Stimulated activated CD8-positive, alpha-beta memory T cell treated with anti-CD3 and anti-CD28 coated beads, Interleukin-7, amount 100 ng/mL, for 24 hours (primary cell): ENCODE data around the gene GJC2.

Experiments
- DNase-seq: peaks from one replicate; pipeline ENCODE4 v3.0.0-alpha.2; 2020; ENCODE audit warnings: low read depth

Gene GJC2

DNA sequence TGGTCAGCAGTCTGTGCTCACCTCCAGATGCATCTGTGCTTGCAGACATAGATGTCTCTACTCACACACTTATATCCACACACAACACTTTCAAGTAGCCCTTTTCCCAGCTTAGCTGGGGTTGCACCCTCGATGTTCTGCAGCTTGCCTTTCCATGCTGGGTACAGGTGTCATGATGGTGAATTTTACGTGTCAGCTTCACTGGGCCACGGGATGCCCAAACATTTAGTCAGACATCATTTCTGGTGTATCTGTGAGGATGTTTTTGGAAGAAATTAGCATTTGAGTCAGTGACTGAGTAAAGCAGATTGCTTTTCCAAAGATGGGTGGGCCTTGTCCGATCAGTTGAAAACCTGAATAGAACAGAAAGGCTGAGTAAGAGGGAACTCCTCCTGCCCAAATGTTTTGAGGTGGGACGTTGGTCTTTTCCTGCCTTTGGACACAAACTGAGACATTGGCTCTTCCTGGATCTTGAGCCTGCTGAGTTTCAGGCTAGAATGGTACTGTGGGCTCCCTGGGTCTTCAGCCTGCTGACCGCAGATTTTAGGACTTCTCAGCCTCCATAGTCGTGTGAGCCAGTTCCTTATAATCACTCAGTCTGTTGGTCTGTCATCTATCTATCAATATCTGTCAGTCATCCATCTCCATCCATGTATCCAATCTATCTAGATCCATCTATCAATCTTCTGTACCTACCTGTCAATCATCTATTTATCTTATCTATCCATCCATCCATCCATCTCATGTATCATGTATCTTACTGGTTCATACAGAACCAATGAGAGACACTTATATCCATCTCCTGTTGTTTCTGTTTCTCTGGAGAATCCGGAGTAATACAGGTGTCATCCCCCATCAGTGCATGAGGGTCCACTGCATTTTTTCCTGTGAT, 45.4 kb downstream of the GJC2 start:
- no peak for DNase-seq

DNA sequence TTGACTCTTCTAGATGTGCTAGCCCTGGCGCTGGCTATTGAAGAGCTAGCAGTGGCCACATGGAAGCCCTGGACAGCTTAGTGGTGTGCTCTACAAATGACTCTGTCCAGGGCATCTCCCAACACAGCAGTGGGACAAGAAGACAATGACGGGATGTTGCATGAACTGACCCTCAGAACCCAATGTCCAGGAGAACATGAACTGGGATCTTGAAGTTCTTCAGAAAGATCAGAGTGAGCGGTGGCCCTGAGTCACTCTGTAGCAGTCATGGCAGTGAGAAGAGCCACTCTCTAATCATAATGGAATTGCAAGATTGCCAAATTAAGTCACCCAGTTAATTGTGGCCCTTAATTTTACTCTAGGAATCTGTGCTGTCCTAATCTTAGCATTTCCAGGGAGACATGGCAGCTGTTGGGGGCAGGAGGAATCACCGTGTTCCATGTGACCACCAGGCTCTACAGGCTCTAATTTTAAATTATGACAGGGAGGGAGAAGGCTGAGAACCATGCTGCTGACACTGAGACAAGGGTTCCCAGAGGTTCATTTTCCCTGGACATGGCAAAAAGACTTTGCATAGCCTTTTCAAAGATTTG, 47.9 kb downstream of the GJC2 start:
- DNase-seq = no peak

DNA sequence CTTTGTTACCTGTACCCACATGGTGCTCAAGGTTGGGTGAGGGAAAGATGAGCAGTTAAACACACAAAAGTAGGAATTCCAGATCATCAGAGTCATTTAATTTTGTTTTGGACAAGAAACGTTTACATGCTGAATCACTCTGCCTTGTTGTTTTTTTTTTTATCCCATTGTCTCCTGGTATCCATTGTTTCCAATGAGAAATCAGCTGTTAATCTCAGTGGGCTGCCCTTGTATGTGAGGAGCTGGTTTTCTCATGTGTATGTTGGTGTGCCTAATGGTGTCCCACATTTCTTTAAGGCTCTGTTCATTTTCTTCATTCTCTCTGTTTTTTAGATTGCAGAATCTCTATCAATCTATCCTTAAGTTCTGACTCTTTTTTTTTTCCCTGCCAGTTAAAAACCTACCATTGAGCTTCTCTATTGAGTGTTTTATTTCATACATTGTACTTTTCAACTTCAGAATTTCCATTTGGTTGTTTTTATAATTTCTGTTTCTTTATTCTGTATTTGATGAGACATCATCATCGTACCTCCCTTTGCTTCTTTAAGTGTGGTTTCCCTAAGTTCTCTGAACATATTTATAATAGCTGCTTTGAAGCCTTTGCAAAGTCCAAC, 49.4 kb downstream of the GJC2 start:
- DNase-seq = no peak

DNA sequence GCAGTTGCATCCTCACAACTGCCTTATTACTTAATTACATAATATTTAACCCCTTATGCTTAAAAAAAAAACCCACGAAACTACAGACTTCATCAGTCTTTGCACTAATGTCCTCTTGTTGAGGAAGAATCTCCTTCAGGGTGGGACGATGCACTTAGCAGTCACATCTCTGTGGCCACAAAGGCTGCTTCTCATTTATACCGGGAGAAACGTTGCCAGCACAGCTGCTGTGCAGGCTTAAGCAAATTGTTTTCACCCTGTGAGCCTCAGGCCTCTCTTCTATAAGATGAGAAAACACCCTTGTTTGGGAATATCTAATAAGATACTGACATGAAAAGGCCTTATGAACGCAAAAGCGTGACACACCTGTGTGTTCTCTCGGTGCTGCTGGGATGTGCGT, 55.2 kb downstream of the GJC2 start:
- DNase-seq = no peak

DNA sequence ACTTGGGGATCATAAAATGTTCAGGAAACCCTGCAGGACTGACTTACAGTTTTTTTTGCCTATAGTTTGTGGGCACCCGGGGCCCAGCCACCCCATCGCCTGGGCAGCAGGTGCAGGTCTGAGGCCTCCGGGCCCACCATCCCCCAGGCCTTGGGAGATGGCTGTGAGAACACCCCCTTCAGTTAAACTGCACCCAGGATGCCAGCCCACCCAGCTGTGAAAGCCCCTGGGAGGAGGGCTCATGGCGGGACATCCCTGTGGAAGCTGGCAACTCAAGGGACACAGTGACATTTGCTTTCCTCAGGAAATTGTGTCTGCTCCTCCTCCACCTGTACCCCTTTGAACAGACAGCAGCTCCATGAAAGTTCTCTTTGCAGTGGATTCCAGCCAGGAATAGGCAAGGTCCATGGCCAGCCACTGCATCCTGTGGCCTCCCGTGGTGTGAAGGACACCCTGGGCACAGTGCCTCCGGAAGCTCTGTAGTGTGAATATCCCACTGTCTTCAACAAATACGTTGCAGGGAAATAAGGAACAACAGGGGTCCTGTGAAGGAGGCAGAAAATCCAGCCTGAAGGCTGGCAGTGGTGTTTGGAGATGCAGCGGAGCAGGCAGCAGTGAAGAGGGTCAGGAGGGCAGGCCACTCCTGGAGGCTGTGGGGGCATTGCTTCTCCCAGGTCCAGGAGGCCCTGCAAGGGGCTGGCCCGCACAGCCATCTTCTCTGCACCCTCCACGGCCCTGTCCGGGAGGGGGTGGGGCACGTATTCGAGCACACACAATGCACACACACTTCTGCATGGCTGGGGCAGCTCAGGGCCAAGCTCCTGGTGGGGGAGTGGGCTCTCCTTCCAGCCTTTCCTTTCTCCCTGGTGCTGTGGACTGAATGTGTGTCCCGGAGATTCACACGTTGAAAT, 56.1 kb downstream of the GJC2 start:
- no peak for DNase-seq

DNA sequence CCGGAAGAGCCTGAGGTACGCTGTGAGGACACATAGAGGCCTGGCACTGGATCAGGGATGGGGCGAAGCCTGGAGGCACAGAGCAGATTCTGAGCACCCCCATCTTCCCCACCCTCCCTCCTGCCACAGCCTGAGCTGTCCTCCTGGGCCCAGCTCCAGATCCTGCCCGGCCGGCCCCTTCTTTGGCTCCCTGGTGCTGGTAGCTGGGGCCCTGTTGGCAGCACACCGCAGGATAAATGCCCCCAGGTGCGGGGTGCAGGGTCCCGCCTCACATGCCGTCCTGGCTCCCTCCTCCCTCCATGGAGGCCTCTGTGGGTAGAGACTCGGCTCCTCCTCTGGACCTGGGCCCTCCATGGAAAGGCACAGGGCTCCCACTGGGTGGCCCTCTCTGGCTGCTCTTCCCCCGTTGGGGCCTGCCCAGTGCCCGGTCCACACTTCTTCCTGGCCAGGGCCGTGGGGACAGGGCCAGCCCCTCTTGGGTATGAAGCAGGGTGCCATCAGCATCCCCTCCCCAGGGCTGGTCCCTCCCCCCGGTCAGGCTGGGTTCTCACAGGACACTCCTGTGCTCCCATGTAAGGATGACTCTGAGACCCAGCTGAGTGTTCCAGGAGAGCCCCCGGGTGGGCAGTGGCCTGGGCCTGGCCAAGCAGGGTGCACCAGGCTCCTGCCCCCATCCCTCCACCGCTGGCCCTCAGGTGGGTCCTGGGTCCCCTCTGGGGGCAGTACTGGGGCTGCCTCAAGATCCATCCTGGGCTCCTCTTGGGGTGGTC, 57.0 kb downstream of the GJC2 start:
- DNase-seq = no peak

DNA sequence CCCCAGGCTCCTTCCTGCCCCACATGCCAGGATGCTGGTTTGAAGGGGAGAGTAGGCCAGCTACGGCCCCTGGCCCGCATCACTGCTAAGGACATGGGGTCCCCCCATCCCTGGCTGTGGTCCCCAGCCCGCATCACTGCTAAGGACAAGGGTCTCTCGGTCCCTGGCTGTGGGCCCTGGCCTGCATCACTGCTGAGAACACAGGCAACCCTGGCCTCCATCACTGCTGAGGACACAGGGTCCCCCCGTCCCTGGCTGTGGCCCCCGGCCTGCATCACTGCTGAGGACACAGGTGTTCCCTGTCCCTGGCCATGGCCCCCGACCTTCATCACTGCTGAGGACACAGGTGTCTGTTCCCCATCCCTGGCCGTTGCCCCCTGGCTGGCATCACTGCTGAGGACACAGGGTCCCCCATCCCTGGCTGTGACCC, 57.7 kb downstream of the GJC2 start:
- DNase-seq = no peak

DNA sequence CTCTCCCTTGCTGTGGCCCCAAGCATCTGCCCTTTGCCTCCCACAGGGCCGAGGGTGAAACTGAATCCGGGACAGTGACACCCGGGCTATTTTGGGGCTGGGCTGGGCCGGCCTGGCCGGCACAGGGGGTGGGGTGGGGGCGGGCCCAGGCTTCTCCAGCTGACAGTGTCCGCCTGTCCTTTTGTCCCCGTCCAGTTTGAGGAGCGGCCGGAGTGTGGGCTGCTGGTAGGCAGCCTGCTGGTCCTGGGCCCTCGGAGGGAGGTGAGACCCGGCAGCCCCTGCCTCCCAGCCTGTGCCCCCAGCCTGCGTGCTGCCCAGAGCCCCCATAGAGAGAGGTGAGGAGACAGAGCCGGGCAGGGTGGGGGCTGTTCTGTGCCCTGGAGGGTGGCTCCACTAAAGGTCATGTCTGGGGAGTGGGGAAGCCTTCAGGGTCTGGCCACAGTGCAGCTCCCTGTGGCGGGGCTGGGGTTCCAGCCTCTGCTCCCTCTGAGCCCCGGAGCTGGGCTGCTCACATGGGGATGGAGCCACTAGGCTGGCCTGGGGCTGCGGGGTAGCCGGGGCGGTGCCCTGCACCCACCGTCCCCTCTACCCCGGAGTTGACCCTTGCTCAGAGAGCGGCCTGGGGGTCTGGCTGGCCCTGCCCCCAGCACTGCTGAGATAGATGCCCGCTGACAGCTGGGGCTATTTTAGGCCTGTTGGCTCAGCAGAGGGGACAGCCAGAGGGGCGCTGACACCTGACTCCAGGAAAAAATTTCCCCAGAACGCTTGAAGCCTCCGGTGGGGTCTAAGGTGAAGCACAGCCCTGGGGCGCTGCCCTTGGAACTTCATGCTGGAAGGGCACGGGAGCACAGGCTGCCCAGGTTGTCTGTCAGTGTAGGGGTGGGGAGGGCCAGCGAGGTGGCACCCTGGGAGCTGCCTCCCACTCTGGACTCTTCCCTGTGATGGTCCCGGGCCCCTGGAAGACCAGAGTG, 58.4 kb downstream of the GJC2 start, which contains the start of gene OBSCN:
Gene OBSCN (plus strand): TSS at position 194 of the 971 bp plus-strand sequence. CDS start 3,740 bp downstream, outside the sequence.
- DNase-seq = no peak

DNA sequence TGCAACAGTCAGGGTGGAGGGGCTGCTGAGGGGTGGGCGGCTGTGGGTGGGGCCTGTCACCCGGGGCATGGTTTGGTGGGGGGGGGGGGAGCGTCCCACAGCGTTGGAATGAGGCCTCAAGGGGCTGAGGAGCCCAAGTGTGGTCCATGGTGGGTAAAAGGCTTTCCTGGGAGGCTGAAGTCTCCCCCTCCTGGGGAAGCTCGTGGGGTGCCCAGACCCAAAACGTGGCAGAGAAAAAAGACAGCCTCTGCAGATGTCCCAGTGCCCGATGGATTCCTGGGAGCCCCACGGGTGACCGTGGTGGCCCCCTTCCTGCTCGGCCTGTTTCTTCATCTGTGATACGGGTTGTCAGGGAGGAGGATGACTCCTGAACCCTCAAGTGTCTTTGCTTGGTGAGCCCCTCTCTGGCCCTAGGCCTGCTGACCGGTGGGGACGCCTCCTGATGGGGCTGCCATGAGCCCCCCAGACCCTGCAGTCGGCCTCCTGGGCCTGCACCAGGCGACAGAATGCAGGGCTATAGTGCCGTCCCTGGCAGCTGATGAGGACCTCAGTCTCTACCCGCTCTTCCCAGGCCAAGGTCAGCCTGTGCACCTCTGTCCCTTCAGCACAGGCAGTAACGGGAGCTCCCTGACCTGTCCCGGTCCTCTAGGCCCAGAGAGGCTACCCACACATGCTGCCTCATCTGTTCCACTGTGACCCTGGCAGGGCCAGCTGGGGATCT, 59.3 kb downstream of the GJC2 start:
- no peak for DNase-seq
